Colon (tissue), 2 donors: ENCODE results near the gene FAM151B.
"Not testable (repeated sequence)": the region's sequence is repeated elsewhere in the genome, so short reads cannot be mapped to it uniquely, and the experiment has no call there.

ENCODE experiments used
- FAIRE-seq: peaks from 2 replicates; lab custom pipeline; 2012; peaks lifted over from hg19 to GRCh38; lab: Jason Lieb, UNC
- donor health status: control.
- donor health status: control.

Gene FAM151B

DNA sequence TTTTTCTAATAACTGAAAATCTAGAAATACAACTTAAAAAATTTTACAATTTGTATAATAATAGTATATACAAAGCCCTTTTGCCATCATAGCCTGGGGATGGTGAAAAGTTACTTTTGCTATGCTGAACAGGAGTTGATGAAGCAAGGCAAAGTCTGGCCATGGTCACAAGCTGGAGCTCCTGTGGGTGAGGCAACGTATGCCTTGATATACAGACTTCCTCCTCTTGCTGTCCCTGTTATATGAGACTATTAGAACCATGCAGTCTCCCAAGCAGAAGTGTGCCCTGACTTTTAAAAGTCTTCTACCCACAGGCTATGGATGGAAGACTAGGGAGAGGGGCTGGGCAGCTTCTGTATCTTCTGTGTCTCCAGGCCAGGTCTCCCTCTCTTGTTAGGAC lies 15.7 kb downstream of the FAM151B start:
- no peak for FAIRE-seq

DNA sequence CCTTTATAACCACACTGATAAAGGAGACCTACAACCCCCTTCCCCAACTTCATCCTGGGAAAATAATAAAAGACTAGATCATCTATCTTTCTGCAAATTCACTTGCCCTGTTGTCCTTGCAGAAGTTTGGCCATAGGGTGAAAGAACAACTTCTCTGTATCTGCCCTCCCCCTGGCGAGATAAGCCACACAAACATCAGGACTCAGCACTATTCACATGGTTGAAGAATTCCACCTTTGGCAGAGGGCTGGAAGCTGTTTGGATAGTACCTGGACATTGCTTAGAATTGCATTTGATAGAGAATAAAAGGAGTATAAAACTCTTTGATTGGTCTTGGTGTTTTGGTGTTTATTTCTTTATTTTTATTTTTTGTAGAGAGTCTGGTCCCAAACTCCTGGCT lies 16.9 kb downstream of the FAM151B start:
- FAIRE-seq, result no peak

DNA sequence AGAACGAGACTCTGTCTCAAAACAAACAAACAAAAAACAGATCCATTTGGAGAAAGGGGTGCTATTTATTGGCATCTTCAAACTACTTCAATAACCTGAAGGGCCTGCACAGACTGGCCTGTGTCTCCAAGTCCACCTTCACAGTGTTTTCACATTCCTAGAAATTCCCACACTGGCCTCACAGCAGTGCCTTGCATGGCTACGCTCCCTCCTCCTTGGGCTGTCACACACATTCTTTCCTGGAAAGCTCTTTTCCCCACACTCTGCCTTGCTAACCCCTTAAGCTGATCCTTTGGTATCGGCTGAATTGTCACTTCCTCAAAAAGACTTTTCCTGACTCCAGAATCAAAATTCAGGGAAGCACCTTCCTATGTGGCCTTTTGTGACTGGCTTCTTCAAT lies 19.8 kb downstream of the FAM151B start:
- no peak for FAIRE-seq

DNA sequence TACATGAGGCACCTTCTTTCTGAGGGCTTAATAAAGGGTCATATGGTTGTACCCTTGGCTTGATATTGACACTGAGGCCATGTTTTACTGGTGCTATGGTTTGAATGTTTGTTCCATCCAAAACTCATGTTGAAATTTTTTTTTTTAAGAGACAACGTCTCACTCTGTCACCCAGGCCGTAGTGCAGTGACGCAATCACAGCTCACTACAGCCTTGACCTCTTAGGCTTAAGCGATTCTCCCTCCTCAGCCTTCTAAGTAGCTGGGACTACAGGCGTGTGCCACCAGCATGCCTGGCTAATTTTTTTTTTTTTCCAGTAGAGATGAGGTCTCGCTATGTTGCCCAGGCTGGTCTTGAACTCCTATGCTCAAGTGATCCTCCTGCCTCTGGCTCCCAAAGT lies 20.9 kb downstream of the FAM151B start:
- FAIRE-seq, result no peak

DNA sequence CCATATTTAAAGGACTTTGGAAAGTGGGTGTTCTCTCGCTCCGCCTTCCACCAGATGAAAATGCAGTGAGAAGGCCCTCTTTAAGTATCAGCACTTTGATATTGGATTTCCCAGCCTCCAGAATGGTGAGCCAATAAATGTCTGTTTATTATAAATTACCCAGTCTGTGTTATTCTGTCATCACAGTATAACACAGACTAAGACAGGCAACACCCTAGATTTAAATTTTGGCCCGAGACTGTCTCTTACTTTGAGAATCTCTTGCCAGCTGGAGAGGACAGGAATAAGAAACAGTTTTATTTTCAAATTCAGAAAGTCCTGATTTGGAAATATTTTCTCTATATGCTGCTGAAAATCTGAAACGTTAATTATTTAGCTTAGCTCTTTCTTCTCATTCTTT lies 21.5 kb downstream of the FAM151B start:
- FAIRE-seq, result no peak

DNA sequence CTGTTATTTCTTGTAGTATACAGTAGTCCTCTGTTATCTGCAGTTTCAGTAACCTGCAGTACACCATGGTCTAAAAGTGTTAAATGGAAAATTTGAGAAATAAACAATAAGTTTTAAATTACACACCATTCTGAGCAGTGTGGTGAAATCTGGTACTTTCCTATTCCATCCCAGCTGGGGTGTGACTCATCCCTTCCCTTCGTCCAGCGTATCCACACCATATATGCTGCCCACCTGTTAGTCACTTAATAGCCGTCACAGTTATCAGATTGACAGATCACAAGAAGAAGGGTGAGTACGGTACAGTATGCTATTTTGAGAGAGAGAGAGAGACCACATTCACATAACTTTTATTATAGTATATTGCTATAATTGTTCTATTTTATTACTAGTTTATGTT lies 28.9 kb downstream of the FAM151B start:
- FAIRE-seq, result no peak

DNA sequence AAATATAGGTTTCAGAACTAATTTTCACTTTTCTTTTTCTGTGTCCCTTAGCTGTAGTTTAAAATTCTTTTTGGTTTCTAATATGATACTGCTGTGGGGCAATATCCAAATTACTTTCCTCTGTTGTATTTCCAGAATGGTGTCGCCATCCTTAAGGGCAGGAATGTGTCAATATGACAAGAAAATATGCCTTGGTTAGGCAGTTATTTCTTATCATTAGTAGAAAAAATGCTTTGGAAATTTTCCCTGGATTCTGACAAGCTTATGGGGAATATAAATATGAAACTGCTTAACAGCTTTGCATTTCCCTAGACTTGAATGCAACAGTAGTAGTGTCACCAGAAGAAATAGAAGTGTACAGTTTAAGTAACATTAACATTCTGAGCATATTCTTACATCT lies 52.8 kb downstream of the FAM151B start:
- FAIRE-seq, result no peak

DNA sequence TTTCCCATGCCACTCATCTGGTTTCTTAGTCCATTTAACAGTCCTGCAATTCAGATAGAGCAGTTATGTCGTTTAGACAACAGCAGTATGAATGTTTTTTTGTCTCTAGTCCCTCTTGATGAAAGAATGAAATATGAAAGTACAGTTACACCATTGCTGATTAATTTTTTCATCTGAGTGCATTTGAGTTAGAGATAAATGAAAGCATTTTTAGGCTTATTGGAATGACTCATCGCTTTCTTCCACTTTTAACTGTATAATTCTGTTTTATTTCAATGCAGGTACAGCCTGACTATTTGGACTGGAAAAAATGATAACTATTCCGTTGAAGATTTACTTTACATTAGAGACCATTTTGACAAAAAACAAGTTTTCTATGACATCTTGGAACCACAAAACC lies 53.5 kb downstream of the FAM151B start:
- FAIRE-seq, result no peak

DNA sequence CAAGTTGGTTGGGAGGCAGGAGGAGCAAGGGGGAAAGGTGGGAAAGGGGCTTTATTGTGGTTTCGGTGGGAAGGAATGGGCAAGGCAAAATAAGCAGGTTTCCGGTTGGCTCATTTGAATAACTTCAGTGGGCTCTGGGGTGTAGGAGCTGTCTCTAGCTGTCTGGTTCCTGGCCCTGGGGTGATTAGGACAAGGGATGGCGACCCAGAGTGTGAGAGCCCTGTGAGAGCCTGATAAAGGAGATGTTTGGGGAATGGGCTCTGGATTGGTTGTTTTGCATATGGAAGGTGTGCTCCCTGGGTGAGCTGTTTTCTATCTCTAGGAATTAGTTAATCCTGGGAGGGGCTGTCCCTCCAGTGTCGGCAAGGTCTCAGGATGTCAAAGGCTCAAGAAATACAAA lies 66.7 kb downstream of the FAM151B start:
- no peak for FAIRE-seq

DNA sequence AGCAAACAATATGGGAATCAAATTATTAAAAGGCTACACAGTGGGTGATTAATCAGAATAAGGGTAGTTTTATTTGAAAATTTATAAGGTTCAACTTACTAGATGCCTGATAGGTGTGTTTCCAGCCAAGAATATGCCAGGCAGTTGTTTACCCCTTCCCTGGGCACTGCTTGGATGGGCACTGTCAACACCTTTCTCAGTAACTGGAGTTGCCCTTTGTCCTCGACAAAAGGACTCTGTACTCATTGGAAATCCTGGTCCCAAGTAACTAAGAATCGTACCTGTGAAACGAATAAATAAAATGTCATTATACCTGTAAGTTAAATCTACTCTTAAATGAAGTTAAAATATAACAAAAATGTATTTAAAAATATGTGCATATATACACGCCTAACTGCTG lies 67.2 kb downstream of the FAM151B start:
- FAIRE-seq, result no peak

DNA sequence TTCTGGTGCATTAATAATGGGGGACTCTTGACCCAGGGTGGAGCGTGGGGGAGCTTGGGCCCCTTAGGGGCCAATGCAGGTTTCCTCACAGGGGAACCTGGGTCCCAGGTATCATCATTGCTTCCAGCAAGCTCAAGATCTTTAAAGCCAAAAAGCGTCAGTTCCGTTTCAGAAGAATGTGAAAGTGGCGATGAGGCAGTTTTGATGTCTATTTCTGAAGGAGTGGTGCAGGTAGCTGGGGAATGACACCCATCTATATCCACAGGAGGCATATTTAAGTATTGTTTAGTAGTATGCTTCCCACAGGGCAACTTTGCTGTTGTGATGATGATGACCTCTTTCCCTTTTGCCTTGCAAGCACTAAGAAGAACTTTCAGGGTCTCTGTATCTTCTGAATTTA lies 71.3 kb downstream of the FAM151B start:
- FAIRE-seq, result no peak

DNA sequence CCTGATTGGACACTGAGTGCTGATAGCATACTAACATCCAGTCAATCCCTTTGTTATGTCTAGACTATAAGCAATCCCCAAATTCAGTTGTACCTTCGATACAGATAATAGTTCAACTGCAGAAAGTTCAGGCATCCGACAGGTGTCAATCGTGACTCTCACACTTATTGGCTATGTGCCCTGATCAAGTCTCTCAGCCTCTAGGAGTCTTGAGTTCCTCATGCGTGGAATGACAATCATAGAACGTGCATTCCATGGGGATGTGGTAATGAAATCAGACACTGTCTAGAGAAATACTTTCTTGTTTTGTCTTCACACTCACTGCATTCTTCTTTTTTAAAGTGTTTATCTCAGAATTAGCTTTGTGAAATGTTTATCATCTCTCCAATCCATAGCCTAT lies 77.4 kb downstream of the FAM151B start:
- FAIRE-seq, result no peak

DNA sequence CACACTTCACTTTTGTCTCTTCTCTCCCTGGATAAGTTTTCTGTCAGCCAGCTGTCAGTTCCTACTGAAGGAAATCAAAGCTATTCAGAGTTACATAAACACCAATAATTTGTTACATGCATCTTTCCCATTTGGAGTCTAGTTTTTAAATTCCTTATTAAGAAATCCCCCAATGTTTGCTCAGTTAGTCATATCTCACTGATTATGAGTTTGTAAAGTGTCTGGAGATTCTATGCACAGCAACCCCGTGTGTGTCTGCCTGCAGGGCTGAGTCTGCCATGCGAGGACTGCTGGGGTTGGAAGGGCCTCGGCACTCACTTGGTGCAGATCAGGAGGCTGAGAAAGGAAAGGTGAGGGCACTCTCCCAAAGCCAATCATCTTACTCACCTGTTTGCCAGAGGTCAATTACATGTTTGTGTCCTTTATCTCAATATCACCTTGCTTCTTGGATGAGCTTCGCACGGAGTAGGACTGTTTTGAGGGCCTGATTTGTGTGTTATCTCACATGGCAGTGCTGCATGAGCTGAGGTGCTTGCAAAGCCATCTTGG lies 78.9 kb downstream of the FAM151B start:
- no peak for FAIRE-seq

DNA sequence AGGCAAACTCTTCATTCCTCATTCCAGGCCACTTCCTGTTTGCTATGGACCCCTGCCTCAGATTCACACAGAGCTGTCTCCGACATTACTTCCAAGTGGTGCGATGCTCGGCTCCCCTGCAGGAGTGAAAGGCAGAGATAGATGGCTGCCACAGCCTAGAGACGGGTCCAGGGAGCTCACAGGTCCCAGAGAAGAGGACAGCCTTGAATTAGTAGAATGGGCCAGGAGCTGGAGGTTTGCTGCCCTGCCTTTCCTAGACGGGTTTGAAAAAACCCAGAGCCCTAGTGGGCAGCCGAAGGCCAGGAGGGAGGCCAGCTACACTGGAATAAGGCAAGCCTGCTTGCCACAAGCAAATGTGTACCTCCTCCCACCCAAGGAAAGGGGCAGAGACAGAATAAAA lies 80.4 kb downstream of the FAM151B start:
- no peak for FAIRE-seq

DNA sequence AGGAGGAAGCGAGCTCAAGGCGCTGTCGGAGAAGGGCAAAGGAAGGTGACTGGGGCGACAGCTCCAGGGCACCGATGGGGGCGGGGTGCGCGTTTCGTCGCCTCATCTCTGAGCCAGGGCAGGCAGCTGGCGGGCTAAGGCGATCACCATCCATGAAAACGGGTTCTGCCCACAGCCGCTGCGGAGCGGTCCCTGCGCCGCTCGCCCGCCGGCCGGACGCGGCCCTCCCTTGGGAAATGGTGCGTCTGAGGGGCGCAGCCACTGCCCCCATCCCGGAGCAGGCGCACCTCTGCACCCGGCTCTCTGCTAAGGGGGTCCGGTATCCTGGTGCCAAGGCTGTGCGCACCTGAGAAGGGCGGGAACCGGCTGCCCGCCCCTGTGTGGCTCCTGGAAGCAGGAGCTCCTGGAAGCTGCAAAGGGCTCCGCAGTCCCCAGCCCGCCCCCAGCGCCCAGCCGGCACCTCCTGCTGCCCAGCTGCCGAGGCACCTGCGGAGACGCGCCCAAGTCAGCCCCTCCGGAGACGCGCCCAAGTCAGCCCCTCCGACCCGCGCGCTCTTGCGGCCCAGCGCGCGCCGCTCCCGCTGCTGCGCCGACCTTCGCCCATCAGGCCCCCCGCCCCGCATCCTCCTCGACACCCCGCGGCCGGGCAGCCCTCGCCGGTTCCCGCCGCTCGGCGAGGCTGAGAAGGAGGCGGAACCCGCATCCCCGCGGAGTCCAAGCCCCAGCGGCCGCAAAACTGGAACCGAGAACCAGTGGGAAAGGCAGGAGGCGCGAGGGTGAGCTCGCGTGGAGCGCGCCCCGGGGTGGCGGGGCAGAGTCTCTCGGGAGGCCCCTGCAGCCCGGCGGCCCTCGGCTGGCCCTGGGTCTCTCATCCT lies 81.4 kb downstream of the FAM151B start:
- FAIRE-seq, result no peak

DNA sequence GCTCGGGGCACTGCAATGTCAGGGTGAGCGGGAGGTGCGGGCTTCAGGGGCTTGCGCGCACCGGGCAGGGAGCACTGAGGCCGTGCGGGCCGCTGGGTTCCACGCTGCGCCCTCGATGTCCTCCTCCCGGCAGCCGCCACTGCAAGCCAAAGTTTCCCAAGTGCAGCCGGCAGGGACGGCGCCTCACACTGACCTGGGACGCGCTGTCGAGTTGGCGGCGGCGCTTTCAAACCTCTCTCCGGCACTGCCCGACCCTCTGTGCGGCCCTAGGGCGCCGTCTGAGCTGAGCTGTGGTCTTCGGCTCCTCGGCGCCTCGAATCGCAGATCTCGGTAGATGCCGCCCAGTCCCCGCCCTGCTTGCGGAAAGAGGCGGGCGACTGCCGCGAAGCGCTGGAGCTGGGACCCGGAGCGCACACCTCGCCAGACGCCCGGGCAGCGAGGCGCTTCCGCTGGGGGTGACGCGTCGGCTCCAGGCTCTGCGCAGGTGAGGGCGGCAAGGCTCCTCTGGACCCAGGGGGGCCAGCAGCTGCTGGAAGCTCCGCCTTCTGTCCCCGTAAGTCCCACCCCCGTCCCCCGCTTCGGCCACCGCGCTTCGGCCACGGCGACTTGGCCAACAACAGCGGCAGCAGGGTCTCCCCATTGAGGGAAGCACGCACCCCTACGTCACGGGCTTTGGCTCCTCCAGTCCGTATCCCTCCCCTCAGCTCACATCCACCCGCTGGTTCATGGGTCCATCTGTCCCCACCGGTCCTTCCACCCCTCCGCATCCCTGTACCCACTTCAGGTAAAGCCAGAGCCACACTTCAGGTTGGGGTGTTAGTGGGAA lies 82.3 kb downstream of the FAM151B start, which contains the start of gene ANKRD34B:
Gene ANKRD34B (minus strand): TSS at position 320 of the 826 bp plus-strand sequence. CDS start 10,261 bp downstream, outside the sequence.
- FAIRE-seq, result no peak

DNA sequence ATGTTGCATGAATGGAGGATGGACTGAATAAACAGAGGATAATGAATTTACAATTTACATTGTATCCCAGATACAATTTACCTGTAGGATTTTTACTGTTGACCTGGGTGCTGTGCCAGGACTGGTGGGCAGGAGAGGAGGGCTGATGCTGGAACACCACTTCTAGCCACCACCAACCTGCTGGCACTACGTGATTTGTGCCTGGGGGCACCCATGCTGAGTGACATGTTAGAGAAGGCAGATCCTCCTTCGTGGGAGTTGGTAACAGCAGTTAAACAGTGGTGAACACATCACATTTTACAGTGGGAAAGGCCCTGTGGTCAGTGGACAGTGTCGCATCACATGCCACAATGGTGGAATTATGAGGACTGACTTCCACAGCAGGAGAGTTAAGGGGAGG lies 85.2 kb downstream of the FAM151B start:
- no peak for FAIRE-seq

DNA sequence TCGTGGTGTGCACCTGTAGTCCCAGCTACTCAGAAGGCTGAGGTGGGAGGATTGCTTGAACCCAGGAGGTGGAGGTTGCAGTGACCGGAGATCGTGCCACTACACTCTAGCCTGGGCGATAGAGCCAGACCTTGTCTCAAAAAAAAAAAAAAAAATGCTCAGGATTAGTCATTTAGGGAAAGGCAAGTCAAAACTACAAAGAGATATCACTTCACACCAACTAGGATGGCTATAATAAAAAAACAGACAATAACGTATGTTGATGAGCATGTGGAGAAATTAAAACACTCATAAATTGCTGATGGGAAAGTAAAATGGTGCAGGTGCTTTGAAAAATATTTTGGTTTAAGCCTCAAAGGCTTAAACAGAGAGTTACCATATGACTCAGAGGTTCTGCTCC lies 88.5 kb downstream of the FAM151B start:
- FAIRE-seq, result no peak

DNA sequence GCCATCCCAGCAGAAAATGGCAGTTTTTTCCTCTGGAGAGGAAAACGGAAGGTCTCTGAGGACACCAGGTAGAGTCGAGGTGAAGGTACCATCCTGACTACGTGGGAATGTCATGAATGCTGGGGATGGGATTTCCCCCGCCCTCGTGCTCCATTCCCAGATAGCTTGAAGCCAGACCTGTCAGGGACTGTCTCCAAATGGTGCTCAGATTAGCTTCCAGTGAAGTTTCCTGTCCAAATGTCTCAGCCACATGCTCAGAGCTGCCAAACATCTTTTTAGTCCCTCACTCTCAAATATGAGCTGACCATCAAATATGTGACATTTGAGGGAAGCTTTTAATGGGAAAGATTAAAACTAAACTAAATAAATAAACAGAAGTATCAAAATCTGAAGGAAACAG lies 89.8 kb downstream of the FAM151B start:
- no peak for FAIRE-seq

DNA sequence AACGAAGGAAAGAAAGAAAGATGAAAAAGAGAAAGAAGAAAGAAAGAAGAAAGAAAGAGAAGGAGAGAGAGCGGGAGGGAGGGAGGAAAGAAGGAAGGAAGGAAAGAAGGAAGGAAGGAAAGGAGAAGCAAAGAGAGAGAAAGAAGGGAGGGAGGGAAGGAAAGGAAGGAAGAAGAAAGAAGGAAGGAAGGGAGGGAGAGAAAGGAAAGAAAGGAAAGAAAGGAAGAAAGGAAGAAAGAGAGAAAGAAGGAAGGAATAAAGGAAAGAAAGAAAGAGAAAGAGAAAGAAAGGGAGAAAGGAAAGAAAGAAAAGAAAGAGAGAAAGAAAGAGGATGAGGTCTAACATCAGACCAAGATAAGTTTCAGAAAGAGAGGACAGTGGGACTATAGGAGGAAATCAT lies 91.2 kb downstream of the FAM151B start:
- no peak for FAIRE-seq

DNA sequence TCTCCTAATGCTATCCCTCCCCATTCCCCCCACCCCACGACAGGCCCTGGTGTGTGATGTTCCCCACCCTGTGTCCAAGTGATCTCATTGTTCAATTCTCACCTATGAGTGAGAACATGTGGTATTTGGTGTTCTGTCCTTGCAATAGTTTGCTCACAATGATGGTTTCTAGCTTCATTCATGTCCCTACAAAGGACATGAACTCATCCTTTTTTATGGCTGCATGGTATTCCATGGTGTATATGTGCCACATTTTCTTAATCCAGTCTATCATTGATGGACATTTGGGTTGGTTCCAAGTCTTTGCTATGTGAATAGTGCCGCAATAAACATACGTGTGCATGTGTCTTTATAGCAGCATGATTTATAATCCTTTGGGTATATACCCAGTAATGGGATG lies 92.4 kb downstream of the FAM151B start:
- FAIRE-seq, result not testable (repeated sequence)

DNA sequence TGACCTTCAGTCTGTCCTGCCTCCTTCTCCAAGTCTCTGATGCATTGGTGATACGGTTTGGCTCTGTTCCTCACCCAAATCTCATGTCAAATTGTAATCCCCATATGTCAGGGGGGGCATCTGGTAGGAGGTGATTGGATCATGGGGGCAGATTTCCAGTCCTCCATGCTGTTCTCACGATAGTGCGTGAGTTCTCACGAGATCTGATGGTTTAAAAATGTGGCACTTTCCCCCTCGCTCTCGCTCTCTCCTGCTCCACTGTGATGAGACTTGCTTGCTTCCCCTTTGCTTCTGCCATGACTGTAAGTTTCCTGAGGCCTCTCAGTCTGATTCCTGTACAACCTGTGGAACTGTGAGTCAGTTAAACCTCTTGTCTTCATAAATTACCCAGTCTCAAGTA lies 96.9 kb downstream of the FAM151B start:
- FAIRE-seq, result no peak
